CD4-positive, alpha-beta T cell treated with Interleukin-17A for 1 hour (primary cell): ENCODE results near the gene ECE1.
"Not testable (repeated sequence)": the region's sequence is repeated elsewhere in the genome, so short reads cannot be mapped to it uniquely, and the experiment has no call there.

Experiments
- DNase-seq: peaks from one replicate; pipeline ENCODE4 v3.0.0-alpha.2; 2020

The ECE1 gene

DNA sequence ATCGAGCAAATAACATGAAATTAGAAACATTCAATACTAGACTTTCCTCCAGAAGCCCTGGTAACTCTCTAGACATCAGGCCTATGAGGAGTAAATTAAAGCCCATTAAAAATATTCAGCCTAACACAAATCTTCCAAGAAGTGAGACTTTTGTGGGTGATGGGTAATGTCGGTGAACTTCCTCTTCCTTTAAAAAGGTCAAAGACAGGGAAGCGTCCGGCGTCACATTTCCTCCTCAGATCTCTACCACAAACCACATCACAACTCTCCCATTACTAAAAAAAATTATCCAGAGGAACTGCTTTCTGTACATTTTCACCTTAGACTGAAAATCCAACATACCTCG lies 115.0 kb downstream of the ECE1 start:
- peak; percentile 68 for DNase-seq

DNA sequence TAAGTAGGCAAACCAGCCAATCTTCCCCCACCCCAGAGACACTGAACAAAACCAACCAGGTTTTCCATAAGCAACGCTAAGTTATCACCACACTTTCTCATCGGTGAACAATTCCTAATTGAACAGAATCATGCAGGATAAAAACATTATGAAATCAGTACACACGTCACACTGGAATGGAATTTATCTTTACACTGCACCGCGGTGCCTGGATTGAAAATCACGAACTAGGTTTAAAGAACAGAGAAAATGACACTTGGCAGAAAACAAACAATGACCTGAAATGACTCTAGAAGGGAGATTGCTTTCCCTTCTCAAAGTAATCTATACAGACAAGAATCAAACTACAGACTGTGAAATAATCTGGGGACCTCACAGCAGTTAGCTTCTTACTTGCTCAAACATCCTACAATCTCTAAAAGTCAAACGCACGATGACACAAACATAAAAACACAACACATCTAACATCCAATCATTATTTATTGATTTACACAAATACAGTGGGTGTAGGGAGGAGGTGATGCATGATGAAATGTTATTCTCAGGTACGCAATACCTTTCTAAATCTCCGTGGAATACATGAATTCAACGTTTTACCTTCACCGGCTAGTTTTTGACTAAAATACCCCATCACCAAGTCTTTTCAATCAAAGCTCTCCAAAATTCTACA lies 115.5 kb downstream of the ECE1 start:
- no peak for DNase-seq

DNA sequence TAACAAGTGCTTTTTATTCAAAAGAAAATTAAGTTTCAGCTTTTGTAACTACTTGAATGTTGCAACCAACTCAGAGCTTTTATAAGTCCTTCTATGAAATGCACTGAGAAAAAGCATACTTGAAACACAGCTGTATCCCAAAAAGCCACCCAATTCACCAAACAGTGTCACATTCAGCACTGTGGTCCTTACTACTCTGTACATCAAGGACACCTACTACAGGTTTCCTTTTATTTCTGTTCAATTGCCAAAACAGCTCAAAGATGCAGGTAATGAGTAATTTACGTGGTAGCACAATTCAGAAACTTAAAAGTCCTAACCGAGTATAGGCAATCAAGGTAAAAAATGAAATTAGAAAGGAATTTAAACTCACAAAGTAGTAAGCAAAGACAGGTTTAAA lies 116.0 kb downstream of the ECE1 start:
- no peak for DNase-seq

DNA sequence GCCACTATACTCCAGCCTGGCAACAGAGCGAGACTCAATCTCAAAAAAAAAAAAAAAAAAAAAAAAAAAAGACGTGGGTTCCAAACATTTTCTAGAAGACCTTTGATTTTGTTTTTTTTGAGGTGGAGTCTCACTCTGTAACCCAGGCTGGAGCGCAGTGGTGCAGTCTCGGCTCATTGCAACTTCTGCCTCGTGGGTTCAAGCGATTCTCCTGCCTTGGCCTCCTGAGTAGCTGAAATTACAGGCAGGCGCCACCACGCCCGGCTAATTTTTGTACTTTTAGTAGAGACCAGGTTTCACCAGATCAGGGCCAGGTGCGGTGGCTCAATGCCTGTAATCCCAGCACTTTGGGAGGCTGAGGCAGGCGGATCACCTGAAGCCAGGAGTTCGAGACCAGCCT lies 117.2 kb downstream of the ECE1 start:
- DNase-seq = not testable (repeated sequence)

DNA sequence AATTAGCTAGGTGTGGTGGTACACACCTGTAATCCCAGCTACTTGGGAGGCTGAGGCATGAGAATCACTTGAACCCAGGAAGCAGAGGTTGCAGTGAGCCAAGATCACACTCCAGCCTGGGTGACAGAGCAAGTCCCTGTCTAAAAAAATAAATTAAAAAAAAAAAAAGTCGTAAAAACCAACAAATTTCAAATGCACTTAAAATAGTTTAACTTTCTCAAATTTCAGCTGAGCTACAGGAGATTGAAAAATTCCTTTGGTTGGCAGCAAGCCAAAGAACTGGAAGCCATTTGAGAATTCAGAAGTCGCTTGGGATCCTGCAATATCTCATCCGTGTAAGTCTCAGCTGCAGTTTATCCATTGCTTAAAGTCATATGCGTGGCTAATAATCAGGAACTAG lies 119.4 kb downstream of the ECE1 start:
- DNase-seq = not testable (repeated sequence)

DNA sequence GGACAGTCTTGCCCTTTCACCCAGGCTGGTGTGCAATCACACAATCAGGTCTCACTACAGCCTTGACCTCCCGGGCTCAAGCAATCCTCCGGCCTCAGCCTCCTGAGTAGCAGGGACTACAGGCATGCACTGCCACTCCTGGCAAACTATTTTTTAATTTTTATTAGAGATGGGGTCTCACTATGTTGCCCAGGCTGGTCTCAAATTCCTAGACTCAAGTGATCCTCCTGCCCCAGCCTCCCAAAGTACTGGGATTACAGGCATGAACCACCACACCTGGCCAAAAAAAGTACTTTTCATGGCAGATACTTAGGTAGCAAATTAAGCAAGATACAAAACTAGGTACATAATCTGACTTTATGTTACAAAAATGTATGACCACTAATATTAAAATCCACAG lies 121.8 kb downstream of the ECE1 start:
- no peak for DNase-seq
